SU-DHL-6 (cell line): ENCODE data around the gene DCDC1.

ENCODE experiments used
- H2AFZ ChIP-seq: fragments of 200-600 bp; sonication (generic); 2 replicates; pipeline ENCODE4 v1.6.1; 2014; ENCODE audit warnings: low read depth, mild to moderate bottlenecking, moderate library complexity, mixed read lengths, antibody characterized with exemption, low read length; ENCODE audit not compliant: severe bottlenecking
- H3F3A ChIP-seq: fragments of 200-600 bp; shearing (Covaris generic); 2 replicates; pipeline ENCODE4 v1.6.0; 2016; ENCODE audit warnings: antibody characterized with exemption, mild to moderate bottlenecking; ENCODE audit not compliant: insufficient read depth
- H3K27ac ChIP-seq: fragments of 200-600 bp; sonication (generic); 2 replicates; pipeline ENCODE4 v1.5.1; 2016; ENCODE audit warnings: low read depth, mild to moderate bottlenecking, low read length, moderate library complexity, mixed read lengths
- H3K27me3 ChIP-seq: fragments of 200-600 bp; sonication (generic), shearing (Covaris generic); 2 replicates; pipeline ENCODE4 v1.6.0; 2014; ENCODE audit warnings: mild to moderate bottlenecking, low read length
- H3K36me3 ChIP-seq: fragments of 200-600 bp; sonication (generic); 2 replicates; pipeline ENCODE4 v1.6.1; 2014; ENCODE audit warnings: mild to moderate bottlenecking, low read length, mixed read lengths
- H3K4me2 ChIP-seq: fragments of 300-600, 200-600 bp; shearing (Covaris generic), sonication (generic); 2 replicates; pipeline ENCODE4 v1.6.0; 2014; ENCODE audit warnings: low read length, low read depth, mild to moderate bottlenecking; ENCODE audit not compliant: poor library complexity, severe bottlenecking
- H3K4me3 ChIP-seq: fragments of 200-600 bp; sonication (generic); 2 replicates; pipeline ENCODE4 v1.5.1; 2014; ENCODE audit warnings: antibody characterized with exemption, low read length, mild to moderate bottlenecking, mixed read lengths; ENCODE audit not compliant: insufficient read depth, poor library complexity, severe bottlenecking
- H3K79me2 ChIP-seq: fragments of 200-600 bp; sonication (generic); 2 replicates; pipeline ENCODE4 v1.6.1; 2014; ENCODE audit warnings: mild to moderate bottlenecking, low read length, moderate library complexity; ENCODE audit not compliant: insufficient read depth
- H3K9ac ChIP-seq: fragments of 200-600 bp; sonication (generic); 2 replicates; pipeline ENCODE4 v1.7.0; 2014; ENCODE audit warnings: mild to moderate bottlenecking, low read length
- H3K9me2 ChIP-seq: fragments of 200-600 bp; sonication (generic); replicated peaks from 2 replicates; pipeline ENCODE4 v1.6.1; 2014; ENCODE audit warnings: low read length; ENCODE audit not compliant: insufficient read depth
- H3K9me3 ChIP-seq: fragments of 200-600 bp; sonication (generic); 2 replicates; pipeline ENCODE4 v1.6.1; 2014; ENCODE audit warnings: low read length, mixed read lengths; ENCODE audit not compliant: insufficient read depth
- H4K20me1 ChIP-seq: fragments of 200-600 bp; sonication (generic); 2 replicates; pipeline ENCODE4 v1.6.1; 2014; ENCODE audit warnings: low read depth, mild to moderate bottlenecking, antibody characterized with exemption, low read length, moderate library complexity, mixed read lengths
- EZH2phosphoT487 ChIP-seq: fragments of 200-600 bp; sonication (generic), shearing (Covaris generic); conservative IDR thresholded peaks from 2 replicates; pipeline ENCODE4 v1.6.1; 2018; ENCODE audit warnings: mild to moderate bottlenecking, antibody characterized with exemption, low read length, moderate library complexity, mixed read lengths
- TF ChIP-seq, protein P1 (sequence below): fragments of 200-600 bp; sonication (generic); IDR thresholded peaks from one replicate; pipeline ENCODE4 v1.5.1; 2017; ENCODE audit warnings: antibody characterized with exemption, mild to moderate bottlenecking, low read length, moderate library complexity; ENCODE audit not compliant: insufficient read depth, poor library complexity, severe bottlenecking

DCDC1 gene

DNA sequence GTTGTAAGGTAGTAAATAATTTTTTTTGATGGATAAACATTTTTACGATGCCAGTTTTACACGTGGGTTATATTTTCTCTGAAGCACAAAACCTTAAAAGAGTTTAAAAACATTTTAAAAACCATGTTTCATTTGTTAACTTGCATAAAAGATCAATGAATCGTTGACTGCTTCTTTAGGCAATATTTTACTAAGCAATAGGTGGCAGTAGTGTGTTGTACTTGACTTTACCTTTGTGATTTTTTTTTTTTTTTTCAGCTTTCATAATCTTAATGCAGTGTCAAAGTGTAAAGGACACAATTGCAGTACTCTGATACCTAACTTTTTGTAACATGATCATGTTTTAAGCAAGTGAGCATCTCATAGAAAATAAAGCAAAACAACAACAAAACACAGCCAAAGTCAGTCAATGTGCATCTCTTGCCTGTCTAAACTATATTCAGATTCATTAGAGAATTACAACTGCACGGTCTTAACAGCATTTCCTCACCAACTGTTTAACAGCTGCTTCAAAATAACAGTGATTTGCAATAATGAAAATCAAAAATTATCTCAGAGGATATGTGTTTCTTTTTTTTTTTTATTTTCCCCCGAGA lies 27.8 kb upstream of the DCDC1 start:
- Histone ChIP-seq H3K9ac (no peak overlapping the region), H3K4me2 (no peak overlapping the region), H4K20me1 (no peaks in the 10 kb centered on the region), H2AFZ (no peak overlapping the region), H3K79me2 (no peaks in the 10 kb centered on the region), H3K36me3 (no peaks in the 10 kb centered on the region), H3F3A (no peaks in the 10 kb centered on the region), H3K27me3 (no peaks in the 10 kb centered on the region), H3K4me3 (no peak overlapping the region), H3K9me2 (no peaks in the 10 kb centered on the region), H3K27ac (no peak overlapping the region), H3K9me3 (no peaks in the 10 kb centered on the region)
- no peak for TF ChIP-seq EZH2phosphoT487
- TF ChIP-seq, protein P1, sequence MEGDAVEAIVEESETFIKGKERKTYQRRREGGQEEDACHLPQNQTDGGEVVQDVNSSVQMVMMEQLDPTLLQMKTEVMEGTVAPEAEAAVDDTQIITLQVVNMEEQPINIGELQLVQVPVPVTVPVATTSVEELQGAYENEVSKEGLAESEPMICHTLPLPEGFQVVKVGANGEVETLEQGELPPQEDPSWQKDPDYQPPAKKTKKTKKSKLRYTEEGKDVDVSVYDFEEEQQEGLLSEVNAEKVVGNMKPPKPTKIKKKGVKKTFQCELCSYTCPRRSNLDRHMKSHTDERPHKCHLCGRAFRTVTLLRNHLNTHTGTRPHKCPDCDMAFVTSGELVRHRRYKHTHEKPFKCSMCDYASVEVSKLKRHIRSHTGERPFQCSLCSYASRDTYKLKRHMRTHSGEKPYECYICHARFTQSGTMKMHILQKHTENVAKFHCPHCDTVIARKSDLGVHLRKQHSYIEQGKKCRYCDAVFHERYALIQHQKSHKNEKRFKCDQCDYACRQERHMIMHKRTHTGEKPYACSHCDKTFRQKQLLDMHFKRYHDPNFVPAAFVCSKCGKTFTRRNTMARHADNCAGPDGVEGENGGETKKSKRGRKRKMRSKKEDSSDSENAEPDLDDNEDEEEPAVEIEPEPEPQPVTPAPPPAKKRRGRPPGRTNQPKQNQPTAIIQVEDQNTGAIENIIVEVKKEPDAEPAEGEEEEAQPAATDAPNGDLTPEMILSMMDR, result peak; percentile 51

DNA sequence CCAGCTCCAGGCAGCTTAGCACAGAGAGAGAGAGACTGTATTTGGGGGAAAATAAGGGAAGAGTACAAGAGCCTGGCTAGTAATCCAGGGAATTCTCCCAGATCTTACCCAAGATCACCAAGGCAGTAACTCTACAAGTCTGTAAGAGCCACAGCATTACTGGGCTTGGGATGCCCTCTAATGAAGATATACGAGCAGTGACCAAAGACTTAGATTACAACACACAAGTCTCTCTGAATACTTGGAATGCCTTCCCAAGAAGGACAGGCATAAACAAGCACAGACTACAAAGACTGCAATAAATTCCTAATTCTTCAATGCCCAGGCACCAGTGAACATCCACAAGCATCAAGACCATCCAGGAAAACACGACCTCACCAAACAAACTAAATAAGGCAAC lies 17.8 kb upstream of the DCDC1 start:
- Histone ChIP-seq H3K27me3 (no peaks in the 10 kb centered on the region), H3K4me3 (no peak overlapping the region), H2AFZ (no peak overlapping the region), H3F3A (no peaks in the 10 kb centered on the region), H3K79me2 (peaks cover 5% of the 10 kb centered on the region), H3K9ac (no peak overlapping the region), H4K20me1 (no peaks in the 10 kb centered on the region), H3K4me2 (no peak overlapping the region), H3K36me3 (no peaks in the 10 kb centered on the region), H3K9me2 (peaks cover 7% of the 10 kb centered on the region; the same call in 1 of the 2 replicates), H3K27ac (no peak overlapping the region), H3K9me3 (no peaks in the 10 kb centered on the region)
- TF ChIP-seq EZH2phosphoT487, result no peak
- TF ChIP-seq, protein P1, result no peak

DNA sequence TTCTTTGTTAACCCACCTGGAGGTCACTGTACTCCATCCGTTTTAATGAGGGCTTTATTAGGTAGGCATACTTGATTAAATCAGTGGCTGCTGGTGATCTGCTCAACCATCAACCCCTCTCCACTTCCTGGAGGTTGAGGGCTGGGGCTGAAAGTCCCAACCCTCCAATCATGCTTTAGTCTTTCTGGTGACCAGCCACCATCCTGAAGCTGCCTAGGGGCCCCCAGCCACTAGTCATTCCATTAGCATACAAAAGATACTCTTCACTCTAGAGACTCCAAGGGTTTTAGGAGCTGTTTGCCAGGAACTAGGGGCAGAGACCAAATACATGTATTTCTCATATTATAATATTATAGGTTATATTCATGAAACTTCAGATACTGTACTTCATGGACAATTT lies 13.6 kb upstream of the DCDC1 start:
- no peaks in the 10 kb centered on the region for H4K20me1 ChIP-seq
- peaks cover 7% of the 10 kb centered on the region; the same call in 1 of the 2 replicates for H3K9me2 ChIP-seq
- H3K9me3 ChIP-seq, result no peaks in the 10 kb centered on the region
- H3K27ac ChIP-seq, result no peak overlapping the region
- H3K9ac ChIP-seq, result no peak overlapping the region
- no peak overlapping the region for H3K4me2 ChIP-seq
- no peaks in the 10 kb centered on the region for H3F3A ChIP-seq
- no peaks in the 10 kb centered on the region for H3K36me3 ChIP-seq
- no peaks in the 10 kb centered on the region for H3K27me3 ChIP-seq
- H2AFZ ChIP-seq, result no peak overlapping the region
- peaks cover 5% of the 10 kb centered on the region for H3K79me2 ChIP-seq
- TF ChIP-seq, protein P1, result no peak
- no peak for TF ChIP-seq EZH2phosphoT487
- H3K4me3 ChIP-seq, result no peak overlapping the region
